GM13976 (cell line): ENCODE data around the gene SMC6.

Experiments
- DNase-seq: peaks from one replicate; pipeline ENCODE4 v3.0.0; 2012; ENCODE audit warnings: low spot score
- in situ Hi-C: fragments of 300-500 bp; cut with MboI; formaldehyde crosslinking; loops from one replicate; pipeline ENCODE4 v1.12.0; 2022; ENCODE audit warnings: low sequenced_read_pairs, mixed read lengths, inconsistent platforms; ENCODE audit not compliant: unreplicated experiment
- TF ChIP-seq, protein P1 (sequence below): IDR thresholded peaks from 2 replicates; pipeline ENCODE4 v1.5.1; 2012; ENCODE audit warnings: borderline replicate concordance, mild to moderate bottlenecking; ENCODE audit not compliant: insufficient read depth; ENCODE audit errors: extremely low read depth, missing control alignments, control extremely low read depth

SMC6 gene

DNA sequence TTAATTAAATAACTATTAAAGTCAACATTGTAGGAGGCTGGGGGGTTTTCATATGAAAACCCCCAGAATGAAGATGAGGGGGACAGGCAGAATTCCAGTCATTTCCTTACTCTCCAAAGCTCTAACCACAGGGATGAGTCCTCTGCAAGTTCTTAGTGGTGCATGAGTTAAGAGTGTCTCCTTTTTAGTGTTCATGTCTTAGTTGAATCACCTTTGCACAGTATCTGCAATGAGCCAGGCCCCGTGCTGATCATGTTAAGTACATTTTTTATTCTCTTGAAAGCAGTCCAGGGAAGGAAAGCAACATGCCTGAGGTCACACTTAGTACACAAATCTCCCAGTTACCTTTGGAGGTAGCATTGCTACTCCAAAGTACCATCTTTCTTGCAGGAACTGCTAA, 36.9 kb upstream of the SMC6 start:
- TF ChIP-seq, protein P1, sequence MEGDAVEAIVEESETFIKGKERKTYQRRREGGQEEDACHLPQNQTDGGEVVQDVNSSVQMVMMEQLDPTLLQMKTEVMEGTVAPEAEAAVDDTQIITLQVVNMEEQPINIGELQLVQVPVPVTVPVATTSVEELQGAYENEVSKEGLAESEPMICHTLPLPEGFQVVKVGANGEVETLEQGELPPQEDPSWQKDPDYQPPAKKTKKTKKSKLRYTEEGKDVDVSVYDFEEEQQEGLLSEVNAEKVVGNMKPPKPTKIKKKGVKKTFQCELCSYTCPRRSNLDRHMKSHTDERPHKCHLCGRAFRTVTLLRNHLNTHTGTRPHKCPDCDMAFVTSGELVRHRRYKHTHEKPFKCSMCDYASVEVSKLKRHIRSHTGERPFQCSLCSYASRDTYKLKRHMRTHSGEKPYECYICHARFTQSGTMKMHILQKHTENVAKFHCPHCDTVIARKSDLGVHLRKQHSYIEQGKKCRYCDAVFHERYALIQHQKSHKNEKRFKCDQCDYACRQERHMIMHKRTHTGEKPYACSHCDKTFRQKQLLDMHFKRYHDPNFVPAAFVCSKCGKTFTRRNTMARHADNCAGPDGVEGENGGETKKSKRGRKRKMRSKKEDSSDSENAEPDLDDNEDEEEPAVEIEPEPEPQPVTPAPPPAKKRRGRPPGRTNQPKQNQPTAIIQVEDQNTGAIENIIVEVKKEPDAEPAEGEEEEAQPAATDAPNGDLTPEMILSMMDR: no peak
- in situ Hi-C loops: no loop called here
- no peak for DNase-seq

DNA sequence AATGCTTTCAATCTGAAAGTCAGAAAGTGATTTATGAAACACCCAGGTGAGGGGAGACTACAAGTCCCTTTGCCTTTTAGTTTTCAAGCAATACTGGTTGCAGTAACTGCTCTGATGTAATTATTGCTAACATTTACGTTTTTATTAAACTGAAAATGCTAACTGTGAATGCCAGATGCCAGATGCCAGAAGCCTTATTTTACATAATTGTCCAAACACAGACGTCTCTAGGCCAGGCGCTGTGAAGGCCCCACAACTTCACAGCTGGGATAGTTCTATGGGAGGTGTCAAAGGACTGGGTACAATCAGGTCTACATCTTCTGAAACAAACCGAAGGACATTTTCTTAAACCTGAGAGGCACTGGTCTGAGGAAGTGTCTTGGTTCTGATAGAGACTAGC, 35.2 kb upstream of the SMC6 start:
- TF ChIP-seq, protein P1: no peak
- in situ Hi-C loops: no loop called here
- no peak for DNase-seq

DNA sequence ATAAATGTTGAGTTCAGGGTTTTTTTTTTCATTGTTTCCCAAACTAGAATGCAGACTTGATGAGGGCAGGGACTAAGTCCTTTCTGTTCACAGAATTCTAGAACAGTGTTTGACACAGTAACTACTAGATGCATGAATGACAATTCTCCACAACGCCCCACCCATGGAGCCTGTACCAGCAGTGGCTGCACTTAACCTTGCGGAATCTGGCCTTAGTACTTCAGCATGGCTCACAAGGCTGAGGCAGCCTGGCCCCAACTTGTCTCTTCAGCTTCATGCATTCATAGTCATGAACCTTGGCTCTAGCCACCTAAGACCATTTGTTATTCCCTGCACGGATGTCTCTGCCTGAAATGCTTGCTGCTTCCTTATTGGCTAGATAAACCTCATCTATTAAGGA, 33.1 kb upstream of the SMC6 start:
- DNase-seq: no peak
- TF ChIP-seq, protein P1: no peak
- in situ Hi-C loops: no loop called here

DNA sequence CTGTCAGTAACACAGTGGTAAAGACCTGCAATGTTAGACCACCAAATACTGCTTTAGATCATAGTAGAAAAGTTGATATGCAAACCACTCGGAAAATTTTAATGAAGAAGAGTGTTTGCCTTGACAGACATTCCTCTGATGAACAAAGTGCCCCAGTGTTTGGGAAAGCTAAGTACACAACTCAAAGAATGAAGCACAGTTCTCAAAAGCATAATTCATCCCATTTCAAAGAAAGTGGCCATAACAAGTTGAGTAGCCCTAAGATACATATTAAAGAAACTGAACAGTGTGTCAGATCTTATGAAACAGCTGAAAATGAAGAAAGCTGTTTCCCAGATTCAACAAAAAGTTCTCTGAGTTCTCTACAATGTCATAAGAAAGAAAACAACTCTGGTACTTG, 27.9 kb upstream of the SMC6 start:
- TF ChIP-seq, protein P1: no peak
- DNase-seq: no peak
- in situ Hi-C loops: no loop called here

DNA sequence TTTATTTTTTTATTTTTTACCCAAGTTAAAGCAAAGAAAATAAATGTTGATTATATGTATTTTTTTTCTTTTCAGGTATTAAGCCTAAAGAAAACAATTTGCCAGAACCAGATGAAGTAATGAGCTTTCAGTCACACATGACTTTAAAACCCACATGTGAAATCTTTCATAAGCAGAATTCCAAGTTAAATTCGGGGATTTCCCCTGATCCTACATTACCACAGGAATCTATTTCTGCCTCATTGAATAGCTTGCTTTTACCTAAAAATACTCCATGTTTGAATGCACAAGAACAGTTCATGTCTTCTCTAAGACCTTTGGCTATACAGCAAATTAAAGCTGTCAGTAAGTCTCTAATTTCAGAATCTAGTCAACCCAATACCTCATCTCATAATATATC, 26.9 kb upstream of the SMC6 start:
- TF ChIP-seq, protein P1: no peak
- in situ Hi-C loops: no loop called here
- DNase-seq: no peak

DNA sequence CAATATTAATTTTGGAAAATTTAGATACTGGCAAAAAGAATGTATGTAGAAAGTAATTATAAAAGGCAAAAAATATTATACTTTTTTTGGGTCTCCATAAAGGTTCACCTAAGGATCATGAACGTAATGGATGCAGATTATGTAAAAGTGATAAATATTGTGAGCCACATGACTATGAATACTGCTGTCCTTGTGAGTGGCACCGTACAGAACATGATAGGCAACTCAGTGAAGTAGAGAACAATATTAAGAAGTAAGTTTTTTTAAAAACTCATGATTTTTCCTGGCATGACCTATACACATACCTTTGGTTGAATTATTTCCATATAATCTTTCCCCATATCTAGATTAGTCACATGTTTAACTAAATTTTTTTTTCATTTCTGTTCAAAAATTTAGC, 18.9 kb upstream of the SMC6 start:
- in situ Hi-C loops: no loop called here
- TF ChIP-seq, protein P1: no peak
- no peak for DNase-seq

DNA sequence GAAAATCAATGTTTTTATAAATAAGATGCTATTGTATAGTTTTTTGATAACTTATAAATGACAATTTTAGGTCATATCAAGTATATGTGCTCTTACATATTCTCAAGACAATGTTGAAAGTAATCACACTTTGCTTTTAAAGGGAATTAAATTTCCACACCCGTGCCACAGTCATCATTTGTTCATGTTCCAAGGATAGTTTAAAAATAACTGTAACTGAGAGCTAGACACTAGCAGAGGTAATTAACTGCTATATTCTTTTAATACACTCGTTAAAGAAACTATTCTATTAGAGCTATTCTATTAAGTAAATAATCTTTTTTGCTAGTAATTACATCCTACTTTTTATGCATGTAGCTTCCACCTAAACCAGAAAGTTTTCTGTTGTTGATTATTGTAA, 18.3 kb upstream of the SMC6 start:
- in situ Hi-C loops: no loop called here

More for the DNA sequence above, 18.3 kb upstream of the SMC6 start:
- no peak for DNase-seq
- TF ChIP-seq, protein P1: no peak
